ENCODE data around the gene FAM124B.

Gene FAM124B, protein sequence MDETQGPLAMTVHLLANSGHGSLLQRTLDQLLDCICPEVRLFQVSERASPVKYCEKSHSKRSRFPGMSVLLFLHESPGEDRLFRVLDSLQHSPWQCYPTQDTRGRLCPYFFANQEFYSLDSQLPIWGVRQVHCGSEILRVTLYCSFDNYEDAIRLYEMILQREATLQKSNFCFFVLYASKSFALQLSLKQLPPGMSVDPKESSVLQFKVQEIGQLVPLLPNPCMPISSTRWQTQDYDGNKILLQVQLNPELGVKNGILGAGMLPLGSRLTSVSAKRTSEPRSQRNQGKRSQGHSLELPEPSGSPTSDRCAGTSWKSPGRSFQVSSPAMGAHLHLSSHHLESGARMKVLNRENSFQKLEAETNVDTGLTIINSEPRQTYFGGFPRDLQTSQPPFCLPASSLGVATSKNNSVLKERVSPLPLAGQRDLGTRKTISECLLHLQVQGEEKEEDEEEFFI

GRCh38 chr2:224401641-224402342, at the start of gene FAM124B:
FAM124B (minus strand) TSS chr2:224402107; CDS start chr2:224401768, 339 bp downstream.
- DNase-seq = no peak

GRCh38 chr2:224449212-224450147, 47.6 kb upstream of the FAM124B start:
- DNase-seq = no peak

GRCh38 chr2:224448236-224448635, 46.3 kb upstream of the FAM124B start:
- DNase-seq = no peak

- DNase-seq = no peak
Measured at GRCh38 chr2:224444783-224445182, 42.9 kb upstream of the FAM124B start.

DNA sequence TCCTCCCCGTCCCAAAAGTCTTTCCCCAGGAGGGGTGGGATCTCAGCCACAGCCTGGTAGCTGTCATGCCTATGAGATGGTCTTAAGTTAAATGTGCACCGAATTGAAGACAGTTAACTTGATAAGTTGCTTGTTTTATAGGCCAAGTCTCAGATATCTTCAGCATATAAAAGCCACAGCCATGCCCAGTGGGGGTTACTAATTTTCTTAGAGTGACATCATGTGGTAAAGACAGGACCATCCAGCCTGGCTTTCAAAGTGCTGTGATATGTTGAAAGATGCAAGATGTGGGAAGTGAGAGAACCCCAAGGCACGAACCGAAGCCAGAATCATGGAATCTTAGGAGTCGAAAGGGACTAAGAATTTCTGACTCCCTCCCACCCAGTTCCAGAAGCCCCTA, 42.1 kb upstream of the FAM124B start:
- no peak for DNase-seq

GRCh38 chr2:224442071-224442967, 40.4 kb upstream of the FAM124B start:
- DNase-seq = no peak

- no peak for DNase-seq
Measured at GRCh38 chr2:224440988-224441387, 39.1 kb upstream of the FAM124B start.

DNA sequence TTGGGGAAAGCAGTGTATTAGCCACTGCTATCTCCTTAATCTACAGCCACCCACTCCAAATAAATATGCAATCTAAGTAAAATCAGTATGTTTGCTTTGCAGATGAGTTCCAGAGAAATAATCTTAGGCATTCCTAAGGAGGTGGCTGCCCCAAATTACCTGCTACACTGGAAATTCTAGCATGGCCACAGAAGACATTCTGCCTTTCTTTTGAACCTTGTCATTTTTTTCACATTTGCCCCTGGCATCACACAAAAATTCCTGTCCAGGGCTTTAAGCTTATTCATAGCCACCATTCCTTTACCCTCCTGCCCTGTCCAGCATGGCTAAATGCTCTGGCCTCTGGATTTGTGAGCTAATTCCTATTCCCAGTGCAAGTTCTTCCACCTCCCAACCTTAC, 36.8 kb upstream of the FAM124B start:
- DNase-seq = no peak

DNA sequence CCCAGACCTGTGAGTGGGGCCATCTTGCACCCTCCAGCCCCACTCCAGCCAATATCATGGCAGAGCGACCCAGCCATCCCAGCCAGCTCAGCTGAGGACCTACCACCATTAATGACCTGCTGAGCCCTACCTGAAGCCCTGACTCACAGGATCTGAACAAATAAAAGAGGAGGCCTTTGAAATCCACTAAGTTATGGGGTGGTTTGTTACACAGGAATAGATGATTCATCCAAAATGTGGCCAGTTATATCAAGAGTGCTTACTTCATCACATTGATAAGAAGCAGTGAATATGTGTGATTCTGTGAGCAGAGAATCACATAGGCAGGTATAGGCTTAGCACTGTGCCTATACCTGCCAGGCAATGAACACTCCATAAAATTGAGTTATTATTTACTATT, 34.7 kb upstream of the FAM124B start:
- no peak for DNase-seq

DNA sequence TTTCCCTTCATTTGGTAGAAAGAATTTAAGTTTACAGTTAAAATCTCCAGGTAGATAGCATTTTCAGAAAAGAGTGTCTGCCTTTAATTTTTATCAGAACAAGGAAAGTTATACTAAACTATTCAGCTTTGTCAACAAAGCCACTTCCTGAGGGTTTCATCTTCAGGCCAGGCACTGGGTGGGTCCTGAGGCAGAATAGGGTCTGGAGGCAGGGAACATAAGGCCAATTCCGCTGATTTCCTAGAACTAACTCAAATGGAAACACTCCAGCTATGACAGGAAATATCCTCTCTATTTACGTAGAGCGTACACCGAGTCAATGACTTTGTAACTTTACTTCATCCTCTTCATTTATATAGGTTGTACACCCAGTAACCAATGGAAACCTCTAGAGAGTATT, 32.7 kb upstream of the FAM124B start:
- DNase-seq = no peak

DNA sequence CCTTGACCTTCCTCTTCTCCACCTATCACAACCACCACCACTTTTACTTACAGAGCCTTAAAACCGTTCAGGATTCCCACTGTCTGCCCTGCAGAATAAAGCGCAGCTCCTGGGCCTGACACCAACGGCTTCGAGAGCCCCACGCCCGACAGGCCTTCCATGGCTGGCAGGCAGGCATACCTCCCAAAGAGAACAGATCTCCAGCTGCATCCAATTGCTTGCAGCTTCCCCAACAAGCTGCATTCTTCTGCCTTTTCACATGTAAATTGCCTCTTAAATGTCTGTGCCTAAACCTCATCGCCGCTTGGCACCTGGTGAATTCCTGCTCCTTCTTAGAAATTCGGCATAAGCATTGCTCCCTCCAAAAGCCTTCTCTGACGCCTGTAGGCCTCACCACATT, 31.5 kb upstream of the FAM124B start:
- DNase-seq = no peak

- DNase-seq = no peak
Measured at GRCh38 chr2:224432003-224432579, 30.2 kb upstream of the FAM124B start.

GRCh38 chr2:224429441-224429810, 27.5 kb upstream of the FAM124B start:
- DNase-seq = no peak

- DNase-seq = no peak
Measured at GRCh38 chr2:224428787-224429440, 27.0 kb upstream of the FAM124B start.

- DNase-seq = no peak
Measured at GRCh38 chr2:224427471-224427870, 25.6 kb upstream of the FAM124B start.

GRCh38 chr2:224426656-224427055, 24.7 kb upstream of the FAM124B start:
- DNase-seq = no peak

DNA sequence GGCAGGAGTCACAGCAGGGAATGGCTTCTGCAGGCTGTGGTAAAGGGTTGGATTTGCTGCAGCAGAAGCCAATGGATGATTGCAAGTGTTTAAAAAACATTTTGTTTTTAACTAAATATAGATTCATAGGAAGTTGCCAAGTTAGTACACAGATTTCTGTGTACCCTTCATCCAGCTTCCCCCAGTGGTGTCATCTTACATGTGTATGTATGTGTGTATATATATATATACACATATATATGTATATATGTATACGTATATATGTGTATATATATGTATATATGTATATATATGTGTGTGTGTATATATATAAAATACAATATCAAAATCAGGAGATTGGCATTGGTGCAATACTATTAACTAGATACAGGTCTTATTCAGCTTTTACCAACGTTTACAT, 19.2 kb upstream of the FAM124B start:
- DNase-seq = no peak

GRCh38 chr2:224417947-224418346, 16.0 kb upstream of the FAM124B start:
- no peak for DNase-seq

DNA sequence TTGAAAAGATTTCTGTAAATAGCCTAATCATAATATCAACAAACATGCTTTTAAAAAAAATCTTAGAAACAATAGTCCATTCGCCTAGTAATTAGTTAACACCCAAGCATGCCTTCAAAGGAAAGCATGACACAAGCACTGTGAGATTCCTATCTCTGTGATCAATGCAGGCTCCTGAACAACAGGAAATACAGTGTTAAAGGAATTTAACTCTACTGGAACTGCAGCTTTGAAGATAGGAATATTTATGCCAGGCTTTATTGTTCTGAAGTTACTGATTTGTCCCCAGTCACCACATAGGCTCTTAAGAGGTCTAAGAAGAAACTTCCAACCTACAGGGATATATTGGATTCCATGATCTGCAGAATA, 15.4 kb upstream of the FAM124B start:
- no peak for DNase-seq

GRCh38 chr2:224416656-224417360, 14.9 kb upstream of the FAM124B start:
- no peak for DNase-seq

DNA sequence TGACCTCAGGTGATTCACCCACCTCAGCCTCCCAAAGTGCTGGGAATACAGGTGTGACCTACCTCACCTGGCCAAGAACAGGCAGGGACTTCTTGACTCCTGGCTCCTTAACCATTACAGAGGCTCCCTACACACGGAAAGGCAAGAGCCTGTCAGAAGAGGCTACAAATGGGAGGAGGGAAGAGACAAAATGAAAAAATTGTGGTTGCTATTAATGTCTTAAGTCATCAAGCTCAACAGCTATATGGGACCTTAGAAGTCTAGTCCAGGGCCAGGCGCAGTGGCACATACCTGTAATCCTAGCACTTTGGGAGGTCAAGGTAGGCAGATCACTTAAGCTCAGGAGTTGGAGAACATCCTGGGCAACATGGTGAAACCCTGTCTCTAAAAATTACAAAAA, 11.5 kb upstream of the FAM124B start:
- DNase-seq = no peak
